WERI-Rb-1 (cell line): ENCODE data around the gene NHLRC4.

Experiments
- DNase-seq: peaks from one replicate; pipeline ENCODE4 v3.0.0-alpha.2; 2020
- H3K27ac ChIP-seq: fragments of 250-450 bp; sonication (Bioruptor Pico); 2 replicates; pipeline ENCODE4 v1.5.1; 2020; ENCODE audit warnings: mild to moderate bottlenecking, moderate library complexity
- H3K27me3 ChIP-seq: fragments of 250-450 bp; sonication (Bioruptor Pico); 2 replicates; pipeline ENCODE4 v1.5.1; 2021; ENCODE audit warnings: mild to moderate bottlenecking, low read depth, moderate library complexity; ENCODE audit not compliant: insufficient read depth, severe bottlenecking
- H3K36me3 ChIP-seq: fragments of 250-450 bp; sonication (Bioruptor Pico); 2 replicates; pipeline ENCODE4 v1.5.1; 2020; ENCODE audit warnings: mild to moderate bottlenecking, moderate library complexity
- H3K4me3 ChIP-seq: 2 replicates; pipeline ENCODE4 v1.5.1; 2011; ENCODE audit warnings: low read depth, mild to moderate bottlenecking, control low read depth, low read length
- H3K9me3 ChIP-seq: fragments of 250-450 bp; sonication (Bioruptor Pico); 2 replicates; pipeline ENCODE4 v1.5.1; 2021; ENCODE audit warnings: mild to moderate bottlenecking, moderate library complexity; ENCODE audit not compliant: severe bottlenecking
- CTCF ChIP-seq: IDR thresholded peaks from 2 replicates; pipeline ENCODE4 v1.5.1; 2011; ENCODE audit warnings: low read depth, mild to moderate bottlenecking, control low read depth, inconsistent platforms, low read length

NHLRC4 gene

GRCh38 chr16:582614-583331 is 16.0 kb downstream of the NHLRC4 start:
- DNase-seq, result no peak
- Histone ChIP-seq H3K4me3 (no peak overlapping the region), H3K27me3 (no peaks in the 10 kb centered on the region), H3K27ac (no peak overlapping the region), H3K36me3 (peaks cover 3% of the 10 kb centered on the region), H3K9me3 (no peaks in the 10 kb centered on the region)
- no peak for TF ChIP-seq CTCF

GRCh38 chr16:583470-583814 is 16.6 kb downstream of the NHLRC4 start:
- no peaks in the 10 kb centered on the region for H3K9me3 ChIP-seq
- DNase-seq, result no peak
- H3K4me3 ChIP-seq, result no peak overlapping the region
- H3K36me3 ChIP-seq, result peaks cover 6% of the 10 kb centered on the region
- no peaks in the 10 kb centered on the region for H3K27me3 ChIP-seq
- H3K27ac ChIP-seq, result no peak overlapping the region
- TF ChIP-seq CTCF, result no peak

- no peak for DNase-seq
- no peak overlapping the region for H3K27ac ChIP-seq
- no peak overlapping the region for H3K4me3 ChIP-seq
- TF ChIP-seq CTCF, result no peak
- no peaks in the 10 kb centered on the region for H3K27me3 ChIP-seq
- H3K9me3 ChIP-seq, result no peaks in the 10 kb centered on the region
- peaks cover 9% of the 10 kb centered on the region for H3K36me3 ChIP-seq
Measured at GRCh38 chr16:583815-584591, 17.2 kb downstream of the NHLRC4 start.

GRCh38 chr16:585351-585750 is 18.5 kb downstream of the NHLRC4 start:
- no peaks in the 10 kb centered on the region for H3K27me3 ChIP-seq
- no peak overlapping the region for H3K27ac ChIP-seq
- H3K4me3 ChIP-seq, result no peak overlapping the region
- H3K36me3 ChIP-seq, result peaks cover 9% of the 10 kb centered on the region
- no peaks in the 10 kb centered on the region for H3K9me3 ChIP-seq
- TF ChIP-seq CTCF, result peak; percentile 24; the same call in 1 of the 2 replicates
- no peak for DNase-seq

GRCh38 chr16:586047-586644 is 19.3 kb downstream of the NHLRC4 start:
- Histone ChIP-seq H3K27me3 (no peaks in the 10 kb centered on the region), H3K4me3 (no peak overlapping the region), H3K36me3 (peaks cover 9% of the 10 kb centered on the region), H3K9me3 (no peaks in the 10 kb centered on the region), H3K27ac (0 out of 2 replicates have a peak overlapping the region, but pooled peaks have one; percentile 29)
- TF ChIP-seq CTCF, result no peak
- no peak for DNase-seq
